Measurements from ENCODE around the gene PPBP.
"Not testable (repeated sequence)": the region's sequence is repeated elsewhere in the genome, so short reads cannot be mapped to it uniquely, and the experiment has no call there.

The PPBP gene

DNA sequence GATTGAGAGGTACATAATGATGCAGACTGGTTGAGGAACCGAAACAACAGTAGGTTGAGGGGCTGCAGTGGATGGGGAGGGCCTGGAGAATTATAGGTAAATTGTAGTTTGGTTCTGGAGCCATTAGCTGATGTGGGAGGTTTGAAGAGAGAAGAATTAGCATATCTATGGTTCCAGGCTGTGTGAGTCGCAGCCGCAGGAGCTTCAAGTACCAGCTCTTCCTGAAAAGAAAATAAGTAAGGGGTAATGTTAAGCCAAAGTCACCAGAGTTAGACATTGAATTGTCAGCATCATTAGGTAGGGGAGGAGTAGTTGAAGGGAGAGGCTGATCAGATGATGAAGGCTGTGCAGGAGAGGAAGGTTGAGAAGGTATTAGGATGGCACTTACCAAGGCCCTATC, 35.6 kb downstream of the PPBP start:
- TF ChIP-seq, protein P1, sequence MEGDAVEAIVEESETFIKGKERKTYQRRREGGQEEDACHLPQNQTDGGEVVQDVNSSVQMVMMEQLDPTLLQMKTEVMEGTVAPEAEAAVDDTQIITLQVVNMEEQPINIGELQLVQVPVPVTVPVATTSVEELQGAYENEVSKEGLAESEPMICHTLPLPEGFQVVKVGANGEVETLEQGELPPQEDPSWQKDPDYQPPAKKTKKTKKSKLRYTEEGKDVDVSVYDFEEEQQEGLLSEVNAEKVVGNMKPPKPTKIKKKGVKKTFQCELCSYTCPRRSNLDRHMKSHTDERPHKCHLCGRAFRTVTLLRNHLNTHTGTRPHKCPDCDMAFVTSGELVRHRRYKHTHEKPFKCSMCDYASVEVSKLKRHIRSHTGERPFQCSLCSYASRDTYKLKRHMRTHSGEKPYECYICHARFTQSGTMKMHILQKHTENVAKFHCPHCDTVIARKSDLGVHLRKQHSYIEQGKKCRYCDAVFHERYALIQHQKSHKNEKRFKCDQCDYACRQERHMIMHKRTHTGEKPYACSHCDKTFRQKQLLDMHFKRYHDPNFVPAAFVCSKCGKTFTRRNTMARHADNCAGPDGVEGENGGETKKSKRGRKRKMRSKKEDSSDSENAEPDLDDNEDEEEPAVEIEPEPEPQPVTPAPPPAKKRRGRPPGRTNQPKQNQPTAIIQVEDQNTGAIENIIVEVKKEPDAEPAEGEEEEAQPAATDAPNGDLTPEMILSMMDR (IDR thresholded peaks at IDR 0.05; ENCODE audit: low read depth, low read length) = no peak
- DNase-seq (ENCODE audit: low read depth in 2 of 2) = no peak

DNA sequence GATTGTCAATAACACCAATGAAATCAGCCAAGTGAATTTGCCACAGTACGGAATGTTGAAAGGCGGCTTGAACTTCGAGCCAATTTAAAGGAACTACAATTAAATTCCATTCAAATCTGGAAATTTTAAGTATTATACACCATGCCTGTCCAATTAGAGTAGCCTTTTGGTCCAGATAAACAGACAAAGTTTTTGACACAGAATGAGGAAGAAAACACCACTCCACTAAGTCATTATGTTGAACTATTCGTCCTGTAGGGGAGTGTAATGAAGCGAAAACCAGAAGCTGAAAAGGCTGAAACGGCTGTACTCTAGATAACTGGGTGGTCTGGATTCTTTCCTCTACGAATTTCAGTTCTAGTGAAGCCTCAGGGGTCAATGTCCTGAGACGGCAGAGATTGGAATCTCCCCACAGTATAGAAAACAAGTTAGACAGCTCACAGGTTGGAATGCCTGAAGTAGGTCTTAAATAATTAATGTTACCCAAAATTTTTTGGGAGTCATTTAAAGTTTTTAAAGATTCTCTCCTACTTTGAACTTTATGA, 37.5 kb downstream of the PPBP start:
- H3K4me3 ChIP-seq (replicated peaks in 1 of 2; ENCODE audit: low read depth in 2 of 2, low read length in 2 of 2); DNase-seq (ENCODE audit: low read depth in 2 of 2): not testable (repeated sequence)

More for the DNA sequence above, 35.6 kb downstream of the PPBP start:
- H3K4me3 ChIP-seq (replicated peaks in 1 of 2; ENCODE audit: low read depth in 2 of 2, low read length in 2 of 2) = no peak overlapping the region

DNA sequence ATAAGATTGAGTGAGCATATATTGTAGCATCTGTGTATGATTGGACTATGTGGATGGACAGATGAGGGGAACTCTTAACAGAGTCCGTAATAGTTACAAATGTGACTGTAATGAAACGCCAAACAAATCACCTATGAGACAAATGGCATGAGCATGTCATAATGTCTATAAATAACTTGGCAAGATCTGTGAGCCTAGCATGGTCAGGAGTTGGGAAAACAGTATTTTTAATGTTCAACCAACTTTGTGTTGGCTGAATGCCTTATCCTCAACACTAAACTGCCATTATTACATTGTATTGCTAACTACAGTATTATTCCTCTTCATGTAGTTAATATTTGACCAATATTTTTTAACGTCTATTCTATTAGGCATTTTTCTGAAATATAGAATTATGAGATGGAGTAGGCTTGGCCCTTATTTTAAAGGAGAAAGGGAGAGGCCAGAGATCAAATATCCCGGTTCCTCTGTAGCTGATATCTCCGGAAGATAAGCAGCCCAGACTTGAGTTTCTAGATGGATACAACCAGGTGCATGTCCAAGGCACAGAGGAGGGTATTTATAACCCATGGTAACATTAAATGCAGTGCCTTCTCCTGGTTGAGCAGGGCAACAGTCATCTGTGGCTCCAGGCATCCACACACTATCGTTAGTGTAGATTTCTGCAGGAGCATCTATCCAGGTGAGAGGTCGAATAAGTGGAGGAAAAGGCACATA, 38.8 kb downstream of the PPBP start:
- TF ChIP-seq, protein P1 (IDR thresholded peaks at IDR 0.05; ENCODE audit: low read depth, low read length) = no peak
- H3K4me3 ChIP-seq (replicated peaks in 1 of 2; ENCODE audit: low read depth in 2 of 2, low read length in 2 of 2) = no peak overlapping the region
- DNase-seq (ENCODE audit: low read depth in 2 of 2) = no peak

DNA sequence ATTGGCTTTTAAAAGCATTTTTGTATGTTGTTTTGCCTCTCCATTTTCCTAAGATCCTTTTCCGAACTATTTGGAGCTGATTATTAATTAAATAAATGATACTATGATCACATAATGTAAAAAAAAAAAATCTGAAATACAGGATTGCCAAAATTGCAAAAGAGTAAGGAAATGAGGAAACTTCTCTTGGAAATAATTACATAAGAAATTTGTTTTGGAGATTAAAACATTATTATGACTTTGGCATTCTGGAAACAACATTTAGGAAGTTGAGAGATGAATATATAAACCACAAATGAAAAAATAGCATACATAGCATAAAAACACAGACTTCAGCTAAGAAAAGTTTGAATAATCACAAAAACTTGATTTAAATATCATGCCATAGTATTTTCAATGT, 39.7 kb downstream of the PPBP start:
- DNase-seq (ENCODE audit: low read depth in 2 of 2) = no peak
- TF ChIP-seq, protein P1 (IDR thresholded peaks at IDR 0.05; ENCODE audit: low read depth, low read length) = no peak
- H3K4me3 ChIP-seq (replicated peaks in 1 of 2; ENCODE audit: low read depth in 2 of 2, low read length in 2 of 2) = no peak overlapping the region

DNA sequence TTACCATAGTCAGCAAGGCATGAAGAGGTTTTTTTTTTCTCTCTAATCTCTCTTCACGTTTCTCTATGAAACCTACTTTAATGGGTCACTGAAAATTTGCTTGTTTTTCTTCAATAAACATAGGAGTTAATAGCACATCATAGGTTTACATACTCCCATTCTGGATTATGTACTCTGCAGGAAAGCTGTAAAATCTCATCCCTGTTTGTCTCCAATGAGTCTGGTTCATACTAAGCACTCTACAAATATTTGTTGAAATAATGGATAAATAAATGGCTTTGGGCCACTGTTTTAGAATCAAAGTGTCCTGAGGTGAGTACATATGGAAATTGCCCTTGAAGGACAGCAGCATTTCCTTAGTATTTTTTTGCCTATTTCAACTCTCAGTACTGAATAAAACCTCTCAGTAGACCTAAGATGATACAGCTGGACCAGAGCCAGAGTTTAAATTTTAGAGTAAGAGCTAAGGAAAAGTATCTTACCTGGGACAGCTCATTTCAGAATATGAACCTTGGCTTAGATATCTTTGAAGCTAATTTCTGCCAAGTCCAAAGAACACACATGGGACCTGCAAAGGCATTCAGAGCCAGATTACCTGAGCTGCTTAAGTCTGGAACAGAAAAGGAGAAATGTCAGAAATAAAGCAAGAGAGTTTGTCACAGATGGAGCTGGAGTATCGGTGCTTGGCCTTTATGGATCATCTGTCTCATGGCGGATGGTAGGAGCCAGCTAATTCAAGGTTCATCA, 40.6 kb downstream of the PPBP start:
- TF ChIP-seq, protein P1 (IDR thresholded peaks at IDR 0.05; ENCODE audit: low read depth, low read length) = no peak
- no peak overlapping the region for H3K4me3 ChIP-seq (replicated peaks in 1 of 2; ENCODE audit: low read depth in 2 of 2, low read length in 2 of 2)
- no peak for DNase-seq (ENCODE audit: low read depth in 2 of 2)

DNA sequence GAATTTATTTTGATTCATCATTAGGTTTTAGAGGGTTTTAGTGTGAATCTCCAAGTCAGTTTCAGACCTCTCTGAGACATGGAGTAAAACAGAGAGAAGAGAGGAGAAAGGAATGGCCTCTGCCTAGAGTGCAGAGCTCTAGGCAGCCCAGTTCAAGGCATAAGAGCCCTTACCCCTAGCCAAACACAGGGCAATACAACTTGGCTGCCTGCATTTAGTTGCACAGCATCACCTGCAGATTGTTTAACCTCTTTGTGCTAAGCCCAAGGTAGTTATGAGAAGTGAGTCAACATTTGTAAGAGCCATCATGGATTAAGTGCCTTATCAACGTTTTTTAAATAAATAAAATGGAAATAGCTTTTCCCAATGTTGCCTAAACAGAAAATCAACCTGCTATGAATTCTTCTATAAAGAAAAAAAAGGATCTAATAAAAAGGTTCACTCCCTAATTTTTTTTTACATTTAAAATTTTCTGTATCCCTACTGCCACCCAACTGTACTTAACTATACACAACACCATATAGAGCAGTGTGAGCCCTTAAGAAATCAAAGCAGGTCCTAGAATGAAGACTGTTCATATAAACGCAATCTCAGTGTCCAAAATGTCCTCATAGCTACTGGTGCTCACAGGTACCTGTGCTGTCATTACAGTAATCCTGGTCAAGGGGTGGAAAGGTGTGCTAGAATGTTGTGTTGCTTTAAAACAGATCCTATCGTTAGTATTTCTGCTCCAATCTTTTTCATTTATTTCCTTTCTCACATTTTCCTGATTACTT, 42.1 kb downstream of the PPBP start:
- TF ChIP-seq, protein P1 (IDR thresholded peaks at IDR 0.05; ENCODE audit: low read depth, low read length) = no peak
- no peak for DNase-seq (ENCODE audit: low read depth in 2 of 2)
- no peak overlapping the region for H3K4me3 ChIP-seq (replicated peaks in 1 of 2; ENCODE audit: low read depth in 2 of 2, low read length in 2 of 2)

DNA sequence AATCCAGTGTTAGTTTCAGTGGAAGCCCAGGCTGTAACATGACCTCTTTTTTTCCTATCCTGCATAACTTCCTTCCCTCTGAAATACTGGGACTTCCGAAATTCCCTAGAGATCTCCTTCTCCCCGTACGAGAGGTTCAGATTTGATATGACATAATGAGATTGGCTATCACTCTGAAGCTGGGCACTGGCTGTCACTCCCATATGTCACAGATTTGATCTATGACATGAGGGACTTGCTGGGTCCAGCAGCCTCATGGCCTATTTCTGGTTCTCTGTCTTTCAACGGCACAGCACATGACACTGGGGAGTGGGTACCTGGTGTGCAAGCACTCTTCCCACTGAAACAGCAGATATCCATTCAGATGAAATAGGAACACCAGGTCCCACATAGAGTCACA, 42.9 kb downstream of the PPBP start:
- TF ChIP-seq, protein P1 (IDR thresholded peaks at IDR 0.05; ENCODE audit: low read depth, low read length) = no peak
- DNase-seq (ENCODE audit: low read depth in 2 of 2) = no peak
- H3K4me3 ChIP-seq (replicated peaks in 1 of 2; ENCODE audit: low read depth in 2 of 2, low read length in 2 of 2) = no peak overlapping the region

All from cardiac fibroblast (primary cell).